Progenitor cell of endocrine pancreas (in vitro differentiated cells): Measurements from ENCODE around the gene FILIP1. TPM values are rescaled to one million over a fixed set of nuclear protein-coding genes. Genes with fewer than 3 reads are reported as not detected.

Experiments
- DNase-seq: peaks from one replicate; pipeline ENCODE4 v3.0.0; 2021; ENCODE audit warnings: low spot score; ENCODE audit not compliant: unreplicated experiment
- H3K27ac Mint-ChIP-seq: 2 replicates; pipeline ENCODE4 v1.8.0; 2021; ENCODE audit warnings: mild to moderate bottlenecking, moderate library complexity, mixed read lengths
- H3K27me3 Mint-ChIP-seq: 2 replicates; pipeline ENCODE4 v1.8.0; 2021; ENCODE audit warnings: mixed read lengths
- H3K36me3 Mint-ChIP-seq: 2 replicates; pipeline ENCODE4 v1.8.0; 2022; ENCODE audit warnings: mixed read lengths; ENCODE audit not compliant: insufficient read depth
- H3K4me1 Mint-ChIP-seq: 2 replicates; pipeline ENCODE4 v1.8.0; 2021; ENCODE audit warnings: low read depth, mixed read lengths
- H3K4me3 Mint-ChIP-seq: 2 replicates; pipeline ENCODE4 v1.8.0; 2021; ENCODE audit warnings: low read depth, mild to moderate bottlenecking, moderate library complexity, mixed read lengths
- H3K9me3 Mint-ChIP-seq: 2 replicates; pipeline ENCODE4 v1.8.0; 2021; ENCODE audit warnings: low read depth, mixed read lengths
- CTCF ChIP-seq: fragments of 200-600 bp; sonication (generic); IDR thresholded peaks from one replicate; pipeline ENCODE4 v1.5.0; 2021; ENCODE audit warnings: antibody characterized with exemption, mild to moderate bottlenecking; ENCODE audit not compliant: unreplicated experiment
- total RNA-seq: library from RNA; stranded (reverse); gene quantifications from 2 replicates; pipeline ENCODE4 v1.2.1, GENCODE V29; 2021

Gene FILIP1
- total RNA-seq, 1 donor from 2014 or later, result 0.31 TPM

DNA sequence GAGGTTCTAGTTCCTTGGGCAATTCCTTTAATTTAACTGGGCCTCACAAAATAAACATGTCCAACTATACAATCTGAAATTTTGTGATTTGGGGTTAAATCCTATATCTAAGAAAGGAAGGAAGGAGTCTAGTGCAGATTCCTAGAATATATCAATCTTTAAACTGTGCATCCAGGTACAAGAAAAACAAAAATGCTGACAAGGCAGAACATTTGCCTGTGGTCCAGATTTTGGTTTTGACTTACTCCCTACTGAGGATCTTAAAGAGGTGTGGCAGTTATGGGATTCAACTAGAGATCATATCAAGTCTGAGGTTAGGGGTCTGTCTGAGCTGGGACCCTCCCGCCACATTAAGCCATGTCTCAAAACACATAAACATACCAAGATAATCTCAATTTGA lies 232.3 kb downstream of the FILIP1 start:
- Mint-ChIP-seq H3K27ac (no peak overlapping the region), H3K27me3 (no peaks in the 10 kb centered on the region), H3K9me3 (no peaks in the 10 kb centered on the region), H3K36me3 (peaks cover 14% of the 10 kb centered on the region), H3K4me1 (no peaks in the 10 kb centered on the region), H3K4me3 (no peak overlapping the region)
- TF ChIP-seq CTCF, result no peak
- DNase-seq, result no peak

DNA sequence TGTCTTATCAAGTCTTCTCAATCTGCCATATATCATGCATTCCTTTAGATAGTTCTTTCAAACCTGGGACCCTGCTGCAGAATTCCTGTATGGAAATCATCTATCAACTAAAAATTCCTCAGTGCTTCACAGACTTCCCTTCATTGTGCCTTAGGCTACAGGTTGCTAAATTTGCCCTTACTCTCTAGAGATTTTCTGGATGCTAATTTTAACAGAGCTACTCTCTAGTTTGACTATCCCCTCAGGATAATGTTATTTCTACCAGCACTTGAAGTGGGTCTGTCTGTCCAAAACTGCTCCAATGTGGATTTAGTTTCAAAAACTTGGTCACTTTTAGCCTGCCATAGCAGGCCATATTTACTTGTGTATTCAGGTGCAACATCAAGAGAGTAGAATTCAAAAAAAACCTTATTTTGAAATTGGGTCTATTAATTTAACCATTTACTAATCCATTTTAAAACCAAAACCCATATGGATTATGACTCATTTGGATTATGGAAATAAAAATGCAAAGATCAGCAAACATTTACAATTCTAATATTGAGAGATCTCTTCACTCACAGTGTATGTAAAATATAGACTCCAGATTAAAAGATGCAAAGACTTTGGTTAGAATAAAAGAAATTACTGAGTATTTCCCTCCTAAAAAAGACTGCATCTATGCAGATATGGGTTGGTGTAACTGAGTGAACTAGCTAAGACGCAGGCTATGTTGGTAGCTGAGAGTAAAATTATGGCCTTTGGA lies 236.1 kb downstream of the FILIP1 start:
- no peak for DNase-seq
- no peaks in the 10 kb centered on the region for H3K4me1 Mint-ChIP-seq
- H3K4me3 Mint-ChIP-seq, result no peak overlapping the region
- no peak for TF ChIP-seq CTCF
- no peak overlapping the region for H3K27ac Mint-ChIP-seq
- peaks cover 14% of the 10 kb centered on the region for H3K36me3 Mint-ChIP-seq
- H3K27me3 Mint-ChIP-seq, result no peaks in the 10 kb centered on the region
- no peaks in the 10 kb centered on the region for H3K9me3 Mint-ChIP-seq

DNA sequence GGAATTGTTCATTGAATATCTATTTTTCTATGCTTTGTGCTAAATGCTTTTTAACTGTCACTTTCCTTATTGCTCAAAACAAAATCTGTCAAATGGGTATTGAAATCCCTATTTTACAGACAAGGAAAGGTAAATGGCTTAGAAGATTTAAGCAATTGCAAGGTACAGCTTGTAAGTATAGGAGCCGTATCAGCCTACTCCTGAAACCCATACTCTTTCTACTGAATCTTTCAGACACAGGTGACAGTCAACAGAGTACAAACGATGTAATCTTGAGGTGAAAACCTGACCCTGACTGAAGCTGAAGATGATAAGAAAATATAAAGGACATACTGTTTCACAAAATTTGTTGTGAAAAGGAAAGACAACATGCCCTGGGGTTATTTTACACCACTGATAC lies 243.0 kb downstream of the FILIP1 start:
- H3K36me3 Mint-ChIP-seq, result peaks cover under 1% of the 10 kb centered on the region
- no peak for DNase-seq
- H3K27me3 Mint-ChIP-seq, result peaks cover 13% of the 10 kb centered on the region
- H3K9me3 Mint-ChIP-seq, result no peaks in the 10 kb centered on the region
- H3K4me1 Mint-ChIP-seq, result peaks cover 3% of the 10 kb centered on the region
- no peak overlapping the region for H3K27ac Mint-ChIP-seq
- H3K4me3 Mint-ChIP-seq, result no peak overlapping the region
- no peak for TF ChIP-seq CTCF

- no peak for TF ChIP-seq CTCF
- DNase-seq, result no peak
- H3K4me1 Mint-ChIP-seq, result peaks cover 3% of the 10 kb centered on the region
- H3K27me3 Mint-ChIP-seq, result peaks cover 15% of the 10 kb centered on the region
- no peaks in the 10 kb centered on the region for H3K36me3 Mint-ChIP-seq
- H3K4me3 Mint-ChIP-seq, result no peak overlapping the region
- H3K27ac Mint-ChIP-seq, result no peak overlapping the region
- no peaks in the 10 kb centered on the region for H3K9me3 Mint-ChIP-seq
Observed at GRCh38 chr6:75249837-75250236, 243.8 kb downstream of the FILIP1 start.

- Mint-ChIP-seq H3K27ac (no peak overlapping the region), H3K36me3 (peaks cover 2% of the 10 kb centered on the region), H3K9me3 (no peaks in the 10 kb centered on the region), H3K27me3 (peaks cover 15% of the 10 kb centered on the region), H3K4me3 (no peak overlapping the region), H3K4me1 (peaks cover 10% of the 10 kb centered on the region)
- no peak for TF ChIP-seq CTCF
- no peak for DNase-seq
Observed at GRCh38 chr6:75246386-75246785, 247.2 kb downstream of the FILIP1 start.
